Embryonic facial prominence (tissue), 1 donor: ENCODE measurements around the gene CORO2A.
"Not testable (repeated sequence)": the region's sequence is repeated elsewhere in the genome, so short reads cannot be mapped to it uniquely, and the experiment has no call there.

Experiments
- DNase-seq: peaks from one replicate; pipeline ENCODE4 v3.0.0-alpha.2; 2016; ENCODE audit errors: extremely low spot score

The CORO2A gene

DNA sequence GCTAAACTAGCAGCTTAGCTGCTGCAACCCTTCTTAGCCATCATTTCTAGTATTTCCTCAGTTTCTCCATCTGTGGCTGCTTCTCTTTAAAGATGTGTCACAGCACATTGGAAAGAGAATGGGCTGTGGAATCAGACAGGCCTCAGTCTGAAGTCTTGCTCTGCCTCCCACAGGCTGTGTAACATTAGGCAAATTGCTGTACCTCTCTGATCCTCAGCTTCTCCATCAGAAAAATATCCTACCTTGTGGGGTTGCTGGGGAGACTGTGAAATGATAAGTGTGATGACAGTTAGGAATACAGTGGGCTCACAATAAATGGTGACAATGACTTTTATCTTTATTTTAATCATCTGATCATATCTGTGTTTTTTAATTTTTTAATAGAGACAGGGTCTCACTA, 55.9 kb downstream of the CORO2A start:
- no peak for DNase-seq

GRCh38 chr9:98135938-98136337, 56.5 kb downstream of the CORO2A start:
- DNase-seq = no peak

GRCh38 chr9:98135558-98135934, 56.9 kb downstream of the CORO2A start:
- no peak for DNase-seq

DNA sequence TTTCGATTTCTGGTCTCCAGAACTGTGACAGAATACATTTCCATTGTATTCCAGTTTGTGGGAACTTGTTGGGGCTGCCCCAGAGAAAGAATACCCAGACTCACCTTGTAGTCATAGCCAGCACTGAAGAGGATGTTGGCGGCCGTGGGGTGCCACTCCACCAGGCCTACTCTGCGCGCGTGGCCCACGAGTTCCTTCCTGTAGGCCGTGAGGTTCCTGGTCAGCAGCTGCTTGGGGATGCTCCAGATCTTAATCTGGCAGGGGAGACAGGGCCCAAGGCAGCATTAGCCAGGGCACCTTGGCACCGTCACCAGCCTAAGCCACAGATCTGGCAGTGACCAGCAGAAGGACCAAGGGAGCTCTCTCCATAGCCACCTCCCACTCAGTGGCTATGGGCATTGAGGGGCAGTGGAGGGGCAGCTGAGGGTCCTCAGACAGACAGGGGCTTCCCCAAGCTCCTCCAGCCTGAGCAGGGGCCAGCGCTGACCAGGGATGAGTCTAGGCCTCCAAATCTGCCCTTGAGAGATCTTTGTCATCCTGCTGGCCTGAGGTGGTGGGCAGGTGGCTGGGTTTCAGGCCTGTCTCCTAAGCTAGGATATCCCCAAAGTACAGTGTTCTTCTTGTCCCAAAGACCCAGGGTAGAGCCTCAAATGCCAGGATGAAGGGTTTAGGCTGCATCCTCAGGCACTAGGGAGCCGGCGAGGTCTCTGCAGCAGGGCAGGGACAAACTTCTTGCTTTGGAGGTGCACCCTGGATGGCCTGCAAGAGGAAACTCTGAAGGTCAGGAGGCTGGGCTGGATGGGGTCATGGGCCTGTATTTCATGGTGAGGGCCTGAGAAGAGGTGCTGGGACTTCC, 57.5 kb downstream of the CORO2A start:
- DNase-seq = no peak

DNA sequence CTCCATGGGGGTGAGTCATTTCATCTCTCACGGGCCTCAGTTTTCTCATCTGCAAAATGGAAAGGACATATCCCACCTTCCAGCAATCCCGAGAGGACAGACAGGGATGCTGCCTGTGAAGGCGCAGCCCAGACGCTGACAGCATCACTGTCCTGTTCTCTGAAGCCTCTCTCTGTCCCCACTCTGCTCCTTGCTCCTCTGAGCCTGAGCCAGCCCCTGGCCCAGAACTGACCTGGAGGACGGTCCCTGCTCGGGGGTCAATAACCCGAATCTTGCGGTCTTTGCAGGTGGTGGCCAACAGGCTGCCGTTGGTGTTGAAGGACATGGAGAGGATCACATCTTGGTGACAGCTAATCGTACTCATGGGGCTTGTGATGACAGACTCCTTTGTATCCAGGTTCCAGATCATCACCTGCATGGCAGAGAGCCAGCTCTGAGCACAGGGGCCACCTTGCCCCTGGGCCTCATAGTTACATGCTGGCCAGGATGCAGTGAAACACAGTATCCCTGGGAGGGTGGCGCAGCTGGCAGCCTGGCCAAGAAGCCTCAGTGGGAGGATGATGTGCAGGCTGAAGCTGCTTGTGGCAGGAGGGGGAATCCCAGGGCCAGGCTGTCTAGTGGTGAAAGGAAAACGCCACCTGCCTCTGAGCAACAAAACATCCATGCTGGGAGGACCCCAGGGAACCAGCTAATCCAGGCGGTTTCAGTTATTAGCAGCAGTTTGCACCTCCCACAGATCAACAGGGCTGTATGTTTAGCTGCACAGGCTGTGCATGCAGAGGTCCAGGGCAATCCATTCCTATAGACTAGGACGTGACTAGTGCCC, 59.4 kb downstream of the CORO2A start:
- DNase-seq = no peak

DNA sequence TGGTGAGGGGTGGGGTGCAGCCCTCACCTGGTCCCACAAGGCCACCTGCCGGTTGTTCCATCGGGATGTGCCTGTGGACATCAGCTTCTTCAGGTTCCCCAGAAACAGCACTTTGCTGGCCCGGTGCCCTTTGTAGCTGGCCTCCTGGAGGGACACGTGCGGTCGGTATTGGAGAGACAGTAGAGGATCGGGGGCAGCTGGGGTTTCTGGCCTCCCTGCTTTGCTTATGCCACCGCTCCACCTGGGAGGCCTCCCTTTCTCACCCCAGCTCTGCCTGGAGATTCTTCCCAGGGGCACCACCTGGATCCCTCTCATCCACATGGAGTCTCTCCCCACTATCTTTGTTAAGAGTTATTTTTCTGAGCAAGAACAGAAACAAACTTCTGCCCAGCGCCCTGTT, 60.3 kb downstream of the CORO2A start:
- DNase-seq = no peak

DNA sequence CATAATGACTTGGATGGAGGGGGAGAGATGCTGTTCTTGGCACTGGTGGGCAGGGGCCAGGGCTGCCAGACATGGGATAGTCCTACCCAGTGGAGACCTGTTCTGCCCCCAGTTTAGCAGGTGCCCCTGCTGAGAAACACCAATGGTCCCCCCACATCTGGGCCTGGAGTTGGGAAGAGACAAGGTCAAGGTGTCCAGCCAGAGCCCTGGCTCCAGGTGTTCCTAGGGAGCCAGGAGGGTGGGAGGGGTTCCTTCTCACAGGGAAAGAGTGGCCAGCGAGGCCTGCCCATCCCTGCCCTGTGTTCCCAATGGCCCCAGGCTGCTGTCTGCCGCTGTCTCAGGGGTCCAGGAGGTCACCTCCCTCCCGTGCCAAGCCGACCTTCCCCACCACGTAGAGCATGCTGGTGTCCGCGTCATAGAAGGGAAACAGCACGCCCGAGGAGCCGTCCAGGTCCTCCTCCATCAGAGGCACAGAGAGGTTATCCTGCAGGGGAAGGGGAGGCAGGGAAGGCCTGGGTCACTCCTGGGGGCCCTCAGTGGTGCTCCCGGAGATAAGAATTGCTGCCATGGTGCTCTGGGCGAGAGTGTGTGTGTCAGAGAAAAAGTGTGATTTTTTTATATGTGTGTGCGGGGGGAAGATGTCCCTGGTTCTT, 61.7 kb downstream of the CORO2A start:
- no peak for DNase-seq

- DNase-seq = not testable (repeated sequence)
Measured at GRCh38 chr9:98130060-98130459, 62.4 kb downstream of the CORO2A start.

- DNase-seq = no peak
Measured at GRCh38 chr9:98129451-98129881, 63.0 kb downstream of the CORO2A start.

- DNase-seq = no peak
Measured at GRCh38 chr9:98128316-98128715, 64.1 kb downstream of the CORO2A start.

DNA sequence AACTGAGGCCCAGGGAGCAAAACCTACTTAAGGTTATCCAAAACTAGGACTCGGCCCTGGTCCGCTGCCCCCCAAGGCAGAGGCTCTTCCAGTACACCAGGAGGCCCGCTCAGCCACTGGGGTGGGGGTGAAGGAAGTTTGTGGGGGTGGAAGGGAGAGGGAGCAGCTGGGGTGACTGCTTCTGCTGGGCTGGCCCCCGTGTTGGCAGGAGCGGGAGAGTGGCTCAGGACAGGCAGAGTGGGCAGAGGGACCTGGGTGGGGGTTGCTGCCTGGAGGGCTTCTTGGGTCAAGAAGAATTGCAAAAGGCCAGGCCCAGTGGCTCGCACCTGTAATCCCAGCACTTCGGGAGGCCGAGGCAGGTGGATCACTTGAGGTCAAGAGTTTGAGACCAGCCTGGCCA, 65.2 kb downstream of the CORO2A start:
- no peak for DNase-seq

- no peak for DNase-seq
Measured at GRCh38 chr9:98124637-98125426, 67.6 kb downstream of the CORO2A start.

DNA sequence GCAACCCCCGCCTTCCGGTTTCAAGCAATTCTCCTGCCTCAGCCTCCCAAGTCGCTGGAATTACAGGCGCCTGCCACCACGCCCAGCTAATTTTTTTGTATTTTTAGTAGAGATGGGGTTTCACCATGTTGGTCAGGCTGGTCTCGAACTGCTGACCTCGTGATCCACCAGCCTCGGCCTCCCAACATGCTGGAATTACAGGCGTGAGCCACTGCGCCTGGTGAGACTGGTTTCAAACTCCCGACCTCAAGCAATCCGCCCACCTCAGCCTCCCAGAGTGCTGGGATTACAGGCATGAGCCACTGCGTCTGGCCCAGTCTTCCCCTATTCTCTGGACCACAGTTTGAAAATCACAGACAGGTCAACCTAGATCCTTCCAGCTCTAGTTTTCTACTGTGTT, 68.3 kb downstream of the CORO2A start:
- DNase-seq = not testable (repeated sequence)

DNA sequence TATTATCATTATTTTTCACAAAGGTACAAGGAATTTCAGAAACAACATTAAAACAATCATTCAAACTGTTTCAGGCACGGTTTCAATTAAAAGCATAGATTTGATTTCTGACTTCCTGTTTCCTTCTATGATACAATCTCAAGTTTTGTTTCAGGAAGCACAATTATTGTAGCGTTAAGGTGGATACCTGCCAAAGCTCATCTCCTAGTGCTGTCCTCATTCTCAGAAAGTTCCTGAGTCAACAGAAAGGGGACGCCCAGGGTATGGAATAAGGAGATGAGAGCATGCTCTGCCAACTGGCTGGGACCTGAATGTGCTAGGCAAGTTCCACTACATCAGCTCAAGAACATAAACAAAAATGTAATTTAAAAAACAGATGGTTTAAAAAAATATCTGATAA, 71.4 kb downstream of the CORO2A start:
- DNase-seq = no peak

DNA sequence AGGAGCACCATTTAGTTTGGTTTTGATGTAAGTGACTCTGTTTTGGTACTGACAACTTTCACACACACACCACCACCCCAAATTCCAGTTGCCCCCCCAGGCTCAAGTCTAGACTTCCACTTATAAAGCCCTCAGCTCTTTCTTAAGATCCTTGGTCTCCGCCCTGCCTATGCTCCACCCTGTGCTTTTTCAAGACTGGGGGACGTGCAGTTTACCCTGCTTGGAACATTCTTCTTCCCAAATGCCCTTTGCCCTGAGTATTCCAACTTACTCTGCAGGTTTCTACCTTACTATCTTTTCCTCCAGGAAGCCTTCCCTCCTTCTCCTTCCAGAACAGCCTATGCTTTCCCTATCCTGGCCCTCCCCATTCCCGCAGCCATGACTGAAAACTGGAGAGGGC, 72.0 kb downstream of the CORO2A start:
- DNase-seq = no peak

DNA sequence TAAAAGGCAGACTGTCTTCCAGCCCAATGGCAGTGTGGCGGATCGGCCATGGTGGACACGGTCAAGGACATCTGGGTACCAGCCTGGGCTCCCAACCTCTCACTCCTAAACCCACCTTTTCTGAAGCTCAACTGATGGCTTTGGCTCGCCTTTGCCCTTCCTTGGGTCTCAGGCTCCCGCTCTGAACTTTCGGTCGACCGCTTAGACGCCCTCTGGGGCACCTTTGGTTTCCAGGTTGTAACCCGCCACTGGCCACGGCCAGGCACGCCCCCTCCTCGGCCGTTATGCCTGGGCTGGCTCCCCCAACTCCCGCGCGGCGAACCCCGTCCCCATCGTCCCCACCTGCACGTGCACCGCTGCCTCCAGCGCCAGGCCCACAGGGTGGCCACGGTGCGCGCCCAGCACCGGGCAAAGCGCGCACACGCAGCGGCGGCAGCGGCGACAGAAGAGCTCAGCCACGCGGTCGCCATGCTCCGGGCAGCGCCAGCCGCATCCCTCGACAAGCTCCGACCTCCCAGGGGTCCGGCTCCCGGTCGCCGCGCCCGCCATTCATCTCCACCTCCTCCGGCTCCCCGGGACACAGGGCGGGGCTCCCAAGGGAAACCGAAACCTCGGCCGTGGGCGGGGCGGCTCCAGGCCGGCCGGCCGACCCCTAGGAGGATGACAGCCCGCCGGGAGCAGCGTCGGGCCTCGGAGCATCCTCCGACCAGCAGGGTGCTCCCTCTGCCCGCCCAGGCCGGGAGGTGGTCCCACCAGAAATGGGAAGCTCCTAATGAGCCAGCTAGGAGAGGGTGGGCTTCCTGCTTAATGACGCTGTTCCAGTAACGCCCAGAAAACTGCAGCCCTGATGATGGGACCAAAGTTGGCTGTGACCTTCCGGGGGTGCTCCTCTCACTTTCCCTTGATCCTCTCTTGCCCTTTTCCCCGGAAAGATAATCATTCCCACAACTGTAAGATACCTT, 73.5 kb downstream of the CORO2A start, which contains the start of gene TRIM14:
Gene TRIM14 (minus strand): TSS at position 583 of the 962 bp plus-strand sequence. CDS start 34 bp downstream, at position 549.
- no peak for DNase-seq

GRCh38 chr9:98117984-98118639, 74.3 kb downstream of the CORO2A start:
- no peak for DNase-seq

- not testable (repeated sequence) for DNase-seq
Measured at GRCh38 chr9:98117097-98117496, 75.3 kb downstream of the CORO2A start.

GRCh38 chr9:98109052-98109451, 83.4 kb downstream of the CORO2A start:
- no peak for DNase-seq
